ENCODE data around the gene SLC16A6. TPM values are rescaled to one million over a fixed set of nuclear protein-coding genes. Genes with fewer than 3 reads are reported as not detected.

SLC16A6 gene
- total RNA-seq, 6 experiments from 2014 or later, result 0.19 to 1.2 (median 0.45) TPM

GRCh38 chr17:68307443-68307842 lies 16.5 kb upstream of the SLC16A6 start:
- 74% methylated on average over 3 of the region's 8 CpGs for WGBS (ENCODE audit: insufficient coverage, low coverage, low lambda C conversion rate, missing lambda C conversion rate)
- ATAC-seq (peak in 3 of 4 donors; percentile 14 to 65 (median 45)), DNase-seq (no peak)
- no peak for TF ChIP-seq POLR2A (IDR thresholded peaks at IDR 0.05)
- TF ChIP-seq CTCF (IDR thresholded peaks at IDR 0.05), result no peak
- intact Hi-C loops (cut with DNase I), result no loop called here
- no peak overlapping the region for H3K4me3 ChIP-seq
- H3K36me3 ChIP-seq, result no peaks in the 10 kb centered on the region
- no peak overlapping the region for H3K27ac ChIP-seq
- no peaks in the 10 kb centered on the region for H3K9me3 ChIP-seq
- H3K27me3 ChIP-seq, result no peaks in the 10 kb centered on the region
- peaks cover 0 to 12% (median 5%) of the 10 kb centered on the region in 4 donors for H3K4me1 ChIP-seq

- Histone ChIP-seq H3K4me1 (peaks cover 0 to 12% (median 5%) of the 10 kb centered on the region in 4 donors), H3K36me3 (no peaks in the 10 kb centered on the region), H3K4me3 (no peak overlapping the region), H3K27me3 (no peaks in the 10 kb centered on the region), H3K9me3 (no peaks in the 10 kb centered on the region), H3K27ac (no peak overlapping the region)
- DNase-seq (no peak), ATAC-seq (no peak)
- intact Hi-C loops (cut with DNase I), result no loop called here
- TF ChIP-seq POLR2A (IDR thresholded peaks at IDR 0.05), result no peak
- TF ChIP-seq CTCF (IDR thresholded peaks at IDR 0.05), result no peak
- 53% methylated on average over 4 of the region's 6 CpGs for WGBS (ENCODE audit: insufficient coverage, low coverage, low lambda C conversion rate, missing lambda C conversion rate)
Measured at GRCh38 chr17:68306819-68307218, 15.9 kb upstream of the SLC16A6 start.

GRCh38 chr17:68305142-68305541 lies 14.2 kb upstream of the SLC16A6 start:
- Histone ChIP-seq H3K36me3 (no peaks in the 10 kb centered on the region), H3K4me1 (peaks cover 0 to 12% (median 5%) of the 10 kb centered on the region in 4 donors), H3K27me3 (no peaks in the 10 kb centered on the region), H3K4me3 (no peak overlapping the region), H3K9me3 (no peaks in the 10 kb centered on the region), H3K27ac (no peak overlapping the region)
- ATAC-seq (peak; percentile 50 to 79 (median 56)), DNase-seq (no peak)
- 35% methylated on average over 4 of the region's 4 CpGs for WGBS (ENCODE audit: insufficient coverage, low coverage, low lambda C conversion rate, missing lambda C conversion rate)
- intact Hi-C loops (cut with DNase I), result no loop called here
- TF ChIP-seq CTCF (IDR thresholded peaks at IDR 0.05) (no peak), POLR2A (IDR thresholded peaks at IDR 0.05) (no peak)

GRCh38 chr17:68304706-68305105 lies 13.8 kb upstream of the SLC16A6 start:
- ATAC-seq (no peak), DNase-seq (no peak)
- no peaks in the 10 kb centered on the region for H3K36me3 ChIP-seq
- H3K27ac ChIP-seq, result no peak overlapping the region
- H3K27me3 ChIP-seq, result no peaks in the 10 kb centered on the region
- H3K9me3 ChIP-seq, result no peaks in the 10 kb centered on the region
- H3K4me3 ChIP-seq, result no peak overlapping the region
- intact Hi-C loops (cut with DNase I), result no loop called here
- no peak for TF ChIP-seq POLR2A (IDR thresholded peaks at IDR 0.05)
- TF ChIP-seq CTCF (IDR thresholded peaks at IDR 0.05), result no peak
- H3K4me1 ChIP-seq, result peaks cover 0 to 12% (median 5%) of the 10 kb centered on the region in 4 donors
- 96% methylated on average over 6 of the region's 6 CpGs for WGBS (ENCODE audit: insufficient coverage, low coverage, low lambda C conversion rate, missing lambda C conversion rate)

- DNase-seq (no peak), ATAC-seq (no peak)
- Histone ChIP-seq H3K4me3 (no peak overlapping the region), H3K36me3 (no peaks in the 10 kb centered on the region), H3K27me3 (no peaks in the 10 kb centered on the region), H3K27ac (no peak overlapping the region), H3K4me1 (peaks cover 0 to 12% (median 5%) of the 10 kb centered on the region in 4 donors), H3K9me3 (no peaks in the 10 kb centered on the region)
- intact Hi-C loops (cut with DNase I), result no loop called here
- WGBS (ENCODE audit: insufficient coverage, low coverage, low lambda C conversion rate, missing lambda C conversion rate), result 56% methylated on average over 4 of the region's 4 CpGs
- TF ChIP-seq CTCF (IDR thresholded peaks at IDR 0.05), result no peak
- TF ChIP-seq POLR2A (IDR thresholded peaks at IDR 0.05), result no peak
Measured at GRCh38 chr17:68302666-68303065, 11.7 kb upstream of the SLC16A6 start.
